Endothelial cell of umbilical vein (primary cell): ENCODE measurements around the gene DENND1B.

Source experiments
- EZH2 ChIP-seq: IDR thresholded peaks from 2 replicates; pipeline ENCODE4 v1.6.1; 2012; ENCODE audit warnings: borderline replicate concordance, low read depth, mild to moderate bottlenecking, moderate library complexity, low read length, inconsistent platforms; ENCODE audit not compliant: severe bottlenecking
- GATA2 ChIP-seq: IDR thresholded peaks from 2 replicates; pipeline ENCODE4 v1.7.0; 2011; ENCODE audit warnings: low read depth, mild to moderate bottlenecking, moderate library complexity, mixed read lengths, low read length; ENCODE audit not compliant: insufficient read length, insufficient read depth
- JUN ChIP-seq: IDR thresholded peaks from 2 replicates; pipeline ENCODE4 v1.6.1; 2011; ENCODE audit warnings: borderline replicate concordance, low read depth; ENCODE audit not compliant: insufficient read length, insufficient read depth
- MYC ChIP-seq: IDR thresholded peaks from one replicate; pipeline ENCODE4 v1.6.1; 2011; ENCODE audit warnings: mild to moderate bottlenecking, low read depth, low read length
- POLR2A ChIP-seq: IDR thresholded peaks from 2 replicates; pipeline ENCODE4 v1.6.1; 2012; ENCODE audit warnings: low read depth, mild to moderate bottlenecking, control low read depth, low read length
- TF ChIP-seq, protein P1 (sequence below), 2 donors: IDR thresholded peaks; 1 replicate in 1 of 2; 2 replicates in 1 of 2; pipeline ENCODE4 v1.5.1; 2011; ENCODE audit warnings: low read length in 2 of 2, mild to moderate bottlenecking in 2 of 2, moderate library complexity in 2 of 2, control low read depth in 1 of 2, inconsistent platforms in 1 of 2, low read depth in 1 of 2; ENCODE audit not compliant: insufficient read depth in 1 of 2; ENCODE audit errors: extremely low read depth in 1 of 2
- TF ChIP-seq, protein P2 (sequence below): IDR thresholded peaks from 2 replicates; pipeline ENCODE4 v1.6.1; 2011; ENCODE audit not compliant: insufficient read depth, insufficient read length

DNA sequence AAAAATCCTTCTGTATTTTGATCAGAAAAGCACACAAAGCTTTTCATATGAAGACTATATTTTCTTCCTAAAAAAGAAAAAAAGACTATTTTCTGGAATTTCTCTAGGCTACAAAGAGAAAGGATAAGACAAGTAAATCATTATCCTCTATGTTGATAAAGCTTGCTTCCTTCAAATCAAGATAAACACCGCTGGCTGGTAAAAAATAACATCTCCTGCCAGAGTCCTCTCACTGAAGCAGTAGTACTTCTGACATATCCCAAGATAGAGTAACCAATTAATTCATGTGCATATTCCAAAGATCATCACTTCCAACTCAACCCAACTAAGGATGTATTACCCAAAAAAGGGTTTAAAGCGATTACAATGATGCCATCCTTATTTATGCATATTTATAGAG, 34.3 kb downstream of the DENND1B start:
- TF ChIP-seq, protein P1, sequence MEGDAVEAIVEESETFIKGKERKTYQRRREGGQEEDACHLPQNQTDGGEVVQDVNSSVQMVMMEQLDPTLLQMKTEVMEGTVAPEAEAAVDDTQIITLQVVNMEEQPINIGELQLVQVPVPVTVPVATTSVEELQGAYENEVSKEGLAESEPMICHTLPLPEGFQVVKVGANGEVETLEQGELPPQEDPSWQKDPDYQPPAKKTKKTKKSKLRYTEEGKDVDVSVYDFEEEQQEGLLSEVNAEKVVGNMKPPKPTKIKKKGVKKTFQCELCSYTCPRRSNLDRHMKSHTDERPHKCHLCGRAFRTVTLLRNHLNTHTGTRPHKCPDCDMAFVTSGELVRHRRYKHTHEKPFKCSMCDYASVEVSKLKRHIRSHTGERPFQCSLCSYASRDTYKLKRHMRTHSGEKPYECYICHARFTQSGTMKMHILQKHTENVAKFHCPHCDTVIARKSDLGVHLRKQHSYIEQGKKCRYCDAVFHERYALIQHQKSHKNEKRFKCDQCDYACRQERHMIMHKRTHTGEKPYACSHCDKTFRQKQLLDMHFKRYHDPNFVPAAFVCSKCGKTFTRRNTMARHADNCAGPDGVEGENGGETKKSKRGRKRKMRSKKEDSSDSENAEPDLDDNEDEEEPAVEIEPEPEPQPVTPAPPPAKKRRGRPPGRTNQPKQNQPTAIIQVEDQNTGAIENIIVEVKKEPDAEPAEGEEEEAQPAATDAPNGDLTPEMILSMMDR (IDR thresholded peaks at IDR 0.05; ENCODE audit: extremely low read depth in 1 of 2, insufficient read depth in 1 of 2, low read depth in 1 of 2, low read length in 2 of 2): no peak
- TF ChIP-seq POLR2A (no peak), EZH2 (no peak), MYC (no peak), GATA2 (no peak), JUN (no peak)
- TF ChIP-seq, protein P2, sequence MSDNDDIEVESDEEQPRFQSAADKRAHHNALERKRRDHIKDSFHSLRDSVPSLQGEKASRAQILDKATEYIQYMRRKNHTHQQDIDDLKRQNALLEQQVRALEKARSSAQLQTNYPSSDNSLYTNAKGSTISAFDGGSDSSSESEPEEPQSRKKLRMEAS: no peak
